ENCODE measurements around the gene BFSP2.

GRCh38 chr3:133362539-133362938 lies 37.3 kb upstream of the BFSP2 start:
- no peak for TF ChIP-seq POLR2A (IDR thresholded peaks at IDR 0.05)
- TF ChIP-seq, protein P1, sequence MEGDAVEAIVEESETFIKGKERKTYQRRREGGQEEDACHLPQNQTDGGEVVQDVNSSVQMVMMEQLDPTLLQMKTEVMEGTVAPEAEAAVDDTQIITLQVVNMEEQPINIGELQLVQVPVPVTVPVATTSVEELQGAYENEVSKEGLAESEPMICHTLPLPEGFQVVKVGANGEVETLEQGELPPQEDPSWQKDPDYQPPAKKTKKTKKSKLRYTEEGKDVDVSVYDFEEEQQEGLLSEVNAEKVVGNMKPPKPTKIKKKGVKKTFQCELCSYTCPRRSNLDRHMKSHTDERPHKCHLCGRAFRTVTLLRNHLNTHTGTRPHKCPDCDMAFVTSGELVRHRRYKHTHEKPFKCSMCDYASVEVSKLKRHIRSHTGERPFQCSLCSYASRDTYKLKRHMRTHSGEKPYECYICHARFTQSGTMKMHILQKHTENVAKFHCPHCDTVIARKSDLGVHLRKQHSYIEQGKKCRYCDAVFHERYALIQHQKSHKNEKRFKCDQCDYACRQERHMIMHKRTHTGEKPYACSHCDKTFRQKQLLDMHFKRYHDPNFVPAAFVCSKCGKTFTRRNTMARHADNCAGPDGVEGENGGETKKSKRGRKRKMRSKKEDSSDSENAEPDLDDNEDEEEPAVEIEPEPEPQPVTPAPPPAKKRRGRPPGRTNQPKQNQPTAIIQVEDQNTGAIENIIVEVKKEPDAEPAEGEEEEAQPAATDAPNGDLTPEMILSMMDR (IDR thresholded peaks at IDR 0.05): no peak
